HG02623 (cell line): ENCODE data around the gene FGD3.
"Not testable (repeated sequence)": the region's sequence is repeated elsewhere in the genome, so short reads cannot be mapped to it uniquely, and the experiment has no call there.

Experiments
- ATAC-seq: cut with Tn5 transposase; IDR thresholded peaks from one replicate; pipeline ENCODE4 v1.9.1; 2021; ENCODE audit warnings: moderate library complexity; ENCODE audit not compliant: unreplicated experiment

FGD3 gene

DNA sequence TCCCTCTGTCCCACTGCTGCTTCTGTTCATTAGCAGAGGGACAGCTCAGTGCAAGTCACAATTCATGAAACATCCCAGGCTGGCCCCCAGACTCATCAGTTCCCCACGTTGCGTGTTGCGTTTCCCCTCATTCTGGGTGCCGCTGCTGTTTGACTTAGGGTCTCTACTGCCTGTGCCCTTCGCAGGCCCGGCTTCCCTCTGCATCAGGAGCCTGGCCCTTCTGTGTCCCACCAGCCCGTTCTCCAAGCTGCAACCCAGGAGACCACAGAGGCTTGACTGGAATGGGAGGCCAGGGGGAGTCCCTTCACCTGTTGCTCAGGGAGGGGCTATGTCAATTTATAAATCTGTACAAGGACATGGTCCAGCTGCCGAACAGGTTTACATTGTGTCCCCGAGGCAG is 57.2 kb downstream of the FGD3 start:
- no peak for ATAC-seq

DNA sequence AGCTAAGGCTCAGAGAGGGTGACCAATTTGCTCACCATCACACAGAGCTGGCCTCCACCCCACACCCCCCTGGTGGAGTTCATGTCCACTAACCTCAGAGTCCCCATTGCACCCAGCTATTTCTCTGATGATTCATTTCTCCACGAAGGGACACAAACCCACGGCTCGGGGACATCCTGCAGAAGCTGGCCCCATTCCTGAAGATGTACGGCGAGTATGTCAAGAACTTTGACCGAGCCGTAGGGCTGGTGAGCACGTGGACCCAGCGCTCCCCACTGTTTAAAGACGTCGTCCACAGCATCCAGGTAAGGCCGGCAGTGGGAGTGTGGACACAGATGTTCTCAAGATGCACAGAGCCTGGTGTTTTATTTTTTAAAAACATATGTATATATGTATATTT is 58.6 kb downstream of the FGD3 start:
- ATAC-seq, result no peak

DNA sequence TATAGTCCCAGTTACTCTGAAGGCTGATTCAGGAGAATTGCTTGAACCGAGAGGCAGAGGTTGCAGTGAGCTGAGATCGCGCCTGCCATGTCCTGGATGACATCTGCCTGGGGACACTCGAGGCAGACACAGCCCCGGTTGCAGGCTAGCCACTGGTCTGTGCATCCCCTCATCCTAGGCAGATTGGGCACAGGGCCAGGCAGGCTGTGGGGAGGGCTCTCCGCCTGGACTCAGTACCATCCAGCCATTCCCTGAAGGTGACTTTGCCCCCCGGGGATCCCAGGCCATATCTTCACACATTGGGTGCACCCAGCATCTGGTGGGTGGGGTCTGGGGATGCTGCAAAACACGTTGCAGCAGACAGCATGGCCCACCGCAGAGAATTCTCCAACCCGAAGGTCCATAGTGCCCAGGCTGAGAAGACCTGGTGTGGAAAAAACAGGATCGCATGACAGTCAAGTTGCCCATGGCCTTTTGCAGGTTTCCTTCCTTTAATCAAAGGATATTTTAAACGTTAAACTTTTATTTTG is 60.3 kb downstream of the FGD3 start:
- no peak for ATAC-seq

DNA sequence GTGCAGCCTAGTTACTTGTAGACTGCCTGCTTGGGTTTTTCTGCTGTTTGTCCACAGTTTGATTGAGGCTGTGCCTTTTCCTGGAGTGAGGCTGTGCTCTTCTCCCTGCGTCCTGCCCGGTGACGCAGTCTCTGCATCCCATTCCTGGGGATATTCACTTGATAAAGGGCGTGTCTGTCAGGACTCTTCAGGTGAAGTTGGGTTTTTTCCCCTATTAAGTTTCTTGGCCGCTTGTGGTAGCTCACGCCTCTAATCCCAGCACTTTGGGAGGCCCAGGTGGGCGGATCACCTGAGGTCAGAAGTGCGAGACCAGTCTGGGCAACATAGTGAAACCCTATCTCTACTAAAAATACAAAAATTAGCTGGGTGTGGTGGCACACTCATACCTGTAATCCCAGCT is 61.1 kb downstream of the FGD3 start:
- ATAC-seq, result no peak

DNA sequence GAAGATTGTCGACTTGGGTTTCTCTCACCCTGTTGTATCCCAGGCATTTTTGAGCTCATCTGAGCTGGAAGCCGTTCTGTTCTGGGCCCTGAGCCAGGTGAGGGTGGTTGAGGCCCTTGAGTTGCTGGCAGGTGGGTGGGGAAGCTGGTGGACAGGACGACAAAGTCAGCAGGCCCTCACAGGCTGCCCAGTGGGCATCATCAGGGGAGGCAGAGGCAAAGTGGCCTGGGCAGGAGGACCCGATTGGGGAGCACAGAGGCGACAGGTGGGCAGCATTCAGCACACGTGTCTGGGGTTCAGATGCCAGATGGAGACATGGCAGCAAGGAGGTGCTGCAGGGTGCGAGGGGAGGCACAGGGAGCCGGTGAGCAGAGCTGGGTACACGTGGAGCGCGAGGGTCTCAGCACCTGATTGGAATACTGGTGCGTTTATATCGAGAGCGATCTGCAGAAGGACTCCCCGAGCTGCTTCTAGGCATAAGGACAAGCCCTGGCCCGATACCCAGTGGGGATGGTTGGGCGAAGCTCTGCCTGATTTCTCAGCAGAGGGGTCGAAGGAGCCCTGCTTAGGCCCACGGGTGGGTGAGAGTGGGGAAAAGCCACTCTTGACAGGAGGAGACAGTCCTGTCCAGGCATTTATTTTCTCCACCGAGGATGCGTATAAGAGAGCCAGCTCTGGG is 62.2 kb downstream of the FGD3 start:
- no peak for ATAC-seq

DNA sequence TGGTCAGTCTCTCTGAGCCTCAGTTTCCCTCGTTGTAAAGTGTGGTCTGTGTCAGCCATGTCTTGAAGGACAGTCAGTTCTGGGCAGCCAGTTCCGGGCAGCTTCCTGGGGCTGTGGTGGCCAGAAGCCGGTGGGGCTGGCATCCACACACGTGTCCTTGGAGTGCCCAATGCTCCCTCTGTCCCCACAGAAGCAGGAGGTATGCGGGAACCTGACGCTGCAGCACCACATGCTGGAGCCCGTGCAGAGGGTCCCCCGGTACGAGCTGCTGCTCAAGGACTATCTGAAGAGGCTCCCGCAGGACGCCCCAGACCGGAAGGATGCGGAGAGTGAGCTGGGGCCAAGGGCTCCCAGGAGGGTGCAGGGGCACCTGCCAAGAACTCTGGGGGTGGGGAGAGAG is 62.7 kb downstream of the FGD3 start:
- ATAC-seq, result no peak

DNA sequence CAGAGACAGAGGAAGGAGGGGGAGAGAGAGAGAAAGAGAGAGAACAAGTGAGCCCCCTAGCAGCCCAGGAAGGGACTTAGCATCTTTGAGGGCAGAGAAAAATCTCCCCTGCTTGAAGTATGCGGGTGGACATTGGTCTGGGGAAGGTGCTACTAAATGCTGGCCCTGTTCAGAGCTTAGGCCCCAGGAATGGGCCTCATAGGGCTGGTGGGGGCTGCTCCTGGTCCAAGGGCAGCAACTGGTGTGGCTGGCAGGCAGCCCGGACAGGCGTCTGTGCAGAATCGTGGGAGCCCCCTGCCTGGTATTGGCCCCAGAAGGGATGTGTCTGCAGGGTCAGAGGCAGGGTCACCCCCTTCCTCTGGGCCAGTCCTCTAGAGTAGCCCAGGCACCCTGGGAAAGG is 63.4 kb downstream of the FGD3 start:
- ATAC-seq, result no peak

DNA sequence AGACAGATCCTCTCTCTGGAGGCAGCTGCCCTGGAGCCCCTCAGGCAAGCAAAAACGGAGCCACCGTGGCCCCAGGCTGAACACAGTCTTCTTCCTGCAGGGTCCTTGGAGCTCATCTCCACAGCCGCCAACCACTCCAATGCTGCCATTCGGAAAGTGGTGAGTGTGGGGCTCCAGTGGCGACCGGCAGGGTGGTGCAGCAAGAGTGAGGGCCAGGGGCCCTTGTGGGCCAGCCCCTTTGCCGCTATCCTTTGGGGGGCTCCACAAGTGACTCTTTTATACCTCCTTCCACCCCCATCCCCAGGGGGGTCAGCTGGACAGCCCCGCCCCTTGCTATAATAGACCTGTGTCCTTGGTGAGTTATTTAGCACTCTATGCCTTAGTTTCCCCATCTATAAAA is 63.8 kb downstream of the FGD3 start:
- ATAC-seq, result no peak

DNA sequence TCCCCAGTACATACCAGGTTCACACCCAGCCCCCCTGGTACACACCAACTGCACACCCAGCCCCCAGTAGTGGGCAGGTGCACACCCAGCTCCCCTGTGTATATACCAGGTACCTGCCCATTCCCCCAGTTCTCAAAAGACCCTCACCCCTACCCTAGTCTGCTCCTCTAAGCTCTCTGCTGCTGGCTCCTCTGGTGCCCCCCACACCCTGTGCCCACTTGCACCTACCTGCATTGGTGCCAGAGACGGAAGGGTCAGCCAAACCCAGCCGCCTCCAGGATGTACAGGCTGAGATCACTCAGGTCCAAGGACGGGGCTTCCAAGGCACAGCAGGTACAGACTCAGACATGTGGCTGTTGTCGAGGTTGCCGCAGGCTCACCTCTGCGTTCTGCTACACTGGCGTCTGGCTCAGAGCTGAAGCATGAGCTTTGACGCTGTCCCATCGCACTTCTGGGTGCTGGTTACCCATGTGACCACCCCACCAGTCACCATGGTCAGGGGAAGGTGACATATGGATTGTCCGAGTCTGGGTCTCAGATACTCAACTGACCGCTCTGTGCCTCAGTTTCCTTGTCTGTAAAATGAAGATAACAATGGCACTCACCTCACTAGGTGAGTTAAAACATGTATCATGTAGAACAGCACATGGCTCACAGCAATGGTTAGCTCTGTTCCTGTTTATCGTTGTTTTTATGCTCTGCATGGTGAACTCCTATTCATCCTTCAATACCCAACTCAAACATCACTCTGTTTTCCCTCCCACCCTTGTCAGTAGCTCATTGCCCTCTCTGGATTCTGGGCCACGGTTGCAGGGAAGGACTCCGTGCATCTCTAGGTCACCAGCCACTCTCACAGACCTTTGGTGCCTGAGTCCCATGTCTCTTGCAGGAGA is 65.9 kb downstream of the FGD3 start:
- no peak for ATAC-seq

DNA sequence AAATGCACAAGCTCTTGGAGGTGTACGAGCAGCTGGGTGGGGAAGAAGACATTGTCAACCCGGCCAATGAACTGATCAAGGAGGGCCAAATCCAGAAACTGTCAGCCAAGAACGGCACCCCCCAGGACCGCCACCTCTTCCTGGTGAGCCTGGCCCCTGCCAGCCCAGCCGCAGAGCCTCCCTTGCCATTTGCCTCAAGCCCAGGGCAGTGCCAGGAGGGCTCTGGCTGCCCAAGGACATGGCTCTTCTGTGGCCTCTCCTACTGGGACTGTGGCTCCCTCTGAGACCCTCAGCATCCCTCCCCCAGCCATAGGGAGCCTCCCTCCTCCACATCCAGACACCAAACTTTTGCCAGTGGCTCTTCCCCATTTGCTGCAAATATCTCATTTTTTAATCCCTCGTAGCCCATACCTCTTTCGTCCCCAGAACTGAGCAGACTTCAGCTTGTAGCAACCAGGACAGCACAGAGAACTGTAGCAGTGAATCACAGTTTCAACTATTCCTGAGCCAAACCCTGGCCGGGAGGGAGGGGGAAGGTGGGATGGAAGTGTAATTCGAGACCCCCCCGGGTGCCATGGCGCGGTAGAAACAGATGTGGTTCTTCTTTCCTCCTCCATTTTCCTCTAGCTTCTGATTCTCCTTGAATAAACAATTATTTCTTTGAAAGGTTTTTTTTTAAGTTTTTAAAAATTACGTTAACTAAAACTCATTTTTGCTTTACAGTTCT is 66.7 kb downstream of the FGD3 start:
- ATAC-seq, result no peak

DNA sequence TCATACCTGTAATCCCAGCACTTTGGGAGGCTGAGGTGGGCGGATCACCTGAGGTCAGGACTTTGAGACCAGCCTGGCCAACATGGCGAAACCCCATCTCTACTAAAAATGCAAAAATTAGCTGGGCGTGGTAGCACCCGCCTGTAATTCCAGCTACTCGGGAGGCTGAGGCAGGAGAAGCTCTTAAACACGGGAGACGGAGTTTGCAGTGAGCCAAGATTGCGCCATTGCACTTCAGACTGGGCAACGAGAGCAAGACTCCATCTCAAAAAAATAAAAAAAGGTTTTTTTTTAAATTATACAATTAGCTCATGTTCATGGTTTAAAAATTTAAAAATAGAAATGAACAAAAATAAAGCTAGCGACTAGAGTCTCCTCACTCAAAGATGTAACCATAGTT is 67.9 kb downstream of the FGD3 start:
- ATAC-seq, result not testable (repeated sequence)

DNA sequence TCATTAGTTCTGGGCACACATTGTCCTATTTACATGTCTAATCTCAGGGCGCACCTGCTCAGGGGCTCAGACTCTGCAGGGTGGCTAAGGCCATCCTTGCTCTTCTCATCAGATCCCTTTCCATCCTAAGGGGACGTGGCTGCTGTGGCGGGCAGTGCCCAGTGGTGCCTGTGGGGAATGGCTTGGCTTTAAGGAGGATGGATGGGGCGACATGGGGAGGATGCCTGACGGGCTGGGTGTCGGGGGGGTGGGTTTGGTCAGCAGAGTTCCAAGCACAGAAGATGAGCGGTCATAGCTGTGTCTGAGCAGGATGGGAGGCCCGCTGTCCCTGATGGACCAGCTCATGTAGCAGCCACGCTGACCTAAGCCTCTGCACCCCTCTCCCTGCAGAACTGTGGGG is 70.3 kb downstream of the FGD3 start:
- ATAC-seq, result no peak

DNA sequence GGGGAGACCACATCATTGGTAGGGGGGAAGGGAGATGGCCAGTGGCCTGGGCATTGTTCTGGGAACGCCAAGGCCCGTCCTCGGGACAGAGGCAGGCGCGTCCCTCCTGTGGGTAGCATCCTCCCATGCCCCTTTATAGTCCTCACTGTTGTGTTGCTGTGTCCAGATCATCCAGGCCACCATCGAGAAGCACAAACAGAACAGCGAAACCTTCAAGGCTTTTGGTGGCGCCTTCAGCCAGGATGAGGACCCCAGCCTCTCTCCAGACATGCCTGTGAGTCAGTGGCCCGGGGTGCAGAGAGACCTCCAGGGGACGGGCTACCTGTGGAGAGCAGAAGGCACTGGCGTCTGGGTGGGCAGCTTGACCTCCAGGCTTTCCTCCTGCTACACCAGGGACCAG is 72.8 kb downstream of the FGD3 start:
- no peak for ATAC-seq

DNA sequence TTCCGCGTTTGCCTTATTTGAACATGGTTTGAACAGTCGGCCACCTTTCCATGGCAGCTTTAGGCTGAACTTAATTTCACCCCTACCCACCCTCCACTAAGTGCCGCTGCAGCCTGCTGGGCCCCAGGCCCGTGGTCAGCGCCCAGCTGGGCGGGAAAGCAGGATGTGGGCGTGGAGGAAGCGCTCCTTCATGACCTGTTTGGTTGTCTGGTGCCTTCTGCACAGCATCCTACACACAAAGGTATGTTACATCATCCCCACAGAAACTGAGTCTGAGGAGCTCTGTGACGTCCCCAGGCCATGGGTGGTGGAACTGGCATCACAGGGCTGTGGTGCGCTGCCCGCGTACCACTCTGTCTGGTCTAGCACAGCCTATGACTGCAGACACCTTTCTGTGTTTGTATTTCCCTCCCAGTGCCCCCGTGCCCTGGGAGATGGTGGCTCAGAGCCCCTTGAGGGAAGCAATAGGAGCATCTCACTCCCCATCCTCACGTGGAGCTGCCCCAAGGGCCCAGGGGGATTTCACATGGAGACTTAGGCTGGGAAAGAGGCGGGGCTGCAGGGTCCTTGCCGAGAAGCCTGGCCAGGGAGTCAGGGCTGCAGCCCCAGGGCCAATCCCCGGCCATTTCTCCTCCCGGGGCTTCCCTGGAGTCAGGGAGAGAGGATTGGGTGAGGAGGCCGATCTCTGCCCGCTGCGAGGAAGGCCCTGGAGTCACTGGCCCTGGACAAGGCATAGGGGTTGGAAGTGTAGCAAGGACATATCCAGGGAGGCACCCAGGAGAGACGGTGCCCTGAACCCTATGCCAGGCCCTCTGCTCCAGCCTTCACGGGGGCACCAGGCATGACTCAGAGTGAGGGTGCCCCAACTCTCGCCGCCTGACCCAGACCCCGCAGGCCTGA is 73.7 kb downstream of the FGD3 start:
- ATAC-seq, result no peak

DNA sequence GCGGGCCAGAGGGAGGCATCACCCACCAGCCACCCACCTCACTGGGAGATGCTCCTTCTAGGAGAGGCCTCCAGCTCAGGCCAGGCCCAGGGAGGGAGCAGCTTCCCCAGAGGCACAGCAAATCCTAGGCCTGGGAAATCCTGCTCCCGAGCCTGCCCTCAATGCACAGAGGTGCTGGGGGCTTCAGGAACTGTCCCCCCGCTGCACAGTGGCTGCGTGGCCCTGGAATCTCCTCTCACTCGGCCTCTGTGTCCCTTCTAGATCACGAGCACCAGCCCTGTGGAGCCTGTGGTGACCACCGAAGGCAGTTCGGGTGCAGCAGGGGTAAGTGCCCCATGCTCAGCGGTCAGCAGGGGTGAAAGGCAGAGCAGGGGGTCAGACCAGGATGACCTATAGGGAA is 74.7 kb downstream of the FGD3 start:
- ATAC-seq, result no peak

DNA sequence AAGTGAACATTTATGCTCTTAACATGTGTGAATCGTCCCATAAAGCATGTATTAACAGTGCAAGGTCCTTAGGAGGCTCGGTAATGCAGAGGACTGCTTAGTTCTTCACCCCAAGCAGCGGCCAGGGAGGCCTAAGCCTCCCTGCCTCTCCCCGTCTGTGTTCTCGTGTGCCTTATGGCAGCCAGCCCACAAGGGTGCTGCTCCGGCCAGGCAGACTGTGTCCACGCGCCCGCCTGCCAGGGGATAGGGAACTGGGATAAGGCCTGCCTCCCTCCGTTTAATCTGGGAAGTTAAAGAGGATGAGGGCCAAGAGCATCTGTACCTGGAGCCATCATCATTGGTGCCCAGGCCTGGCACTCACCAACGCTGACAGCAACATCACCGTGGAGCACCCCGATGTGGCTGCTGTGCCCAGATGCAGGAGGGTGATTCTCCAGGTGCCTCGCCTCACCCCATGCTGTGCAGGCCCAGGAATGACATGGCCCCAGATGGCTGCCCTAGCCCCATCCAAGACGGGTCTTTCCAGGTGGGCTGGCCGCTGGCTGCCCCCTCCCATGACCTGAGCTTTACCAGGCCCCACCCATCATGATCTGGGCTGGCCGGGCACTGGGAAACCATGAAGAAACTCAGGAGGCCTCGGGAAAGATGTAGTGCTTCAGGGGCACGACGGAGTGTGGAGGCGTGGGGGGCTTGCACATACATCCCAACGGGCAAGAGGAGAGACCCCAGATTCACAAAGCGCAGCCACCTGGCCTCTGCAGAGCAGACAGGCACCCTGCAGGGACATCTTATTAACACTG is 75.6 kb downstream of the FGD3 start:
- ATAC-seq, result no peak

DNA sequence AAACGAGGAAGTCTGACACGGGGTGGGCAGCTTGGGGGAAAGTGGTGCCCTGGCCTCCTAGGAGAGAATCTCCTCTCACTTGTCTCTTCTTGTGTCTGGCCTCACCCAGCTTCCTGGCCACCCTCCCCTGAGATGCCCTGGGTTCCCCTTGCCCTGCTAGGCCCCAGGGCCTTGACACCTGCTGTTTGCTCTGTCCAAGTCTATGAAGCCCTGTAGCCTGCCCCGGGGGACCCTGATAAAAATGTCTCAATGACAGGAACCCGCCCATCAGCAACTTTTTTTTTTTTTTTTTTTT is 76.1 kb downstream of the FGD3 start:
- ATAC-seq, result no peak

DNA sequence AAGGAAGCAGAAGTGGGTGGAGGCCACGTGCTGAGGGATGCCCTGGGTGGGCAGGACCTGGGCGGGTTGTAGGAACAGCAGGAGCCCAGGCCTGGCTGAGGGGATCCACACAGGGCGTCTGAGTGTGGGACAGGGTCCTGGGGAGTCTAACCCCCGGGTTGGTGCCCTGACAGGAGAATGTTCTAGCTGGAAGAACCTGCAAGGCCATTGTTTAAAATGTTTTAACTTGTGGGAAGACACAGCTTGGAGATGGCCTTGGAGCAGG is 77.3 kb downstream of the FGD3 start:
- ATAC-seq, result no peak

DNA sequence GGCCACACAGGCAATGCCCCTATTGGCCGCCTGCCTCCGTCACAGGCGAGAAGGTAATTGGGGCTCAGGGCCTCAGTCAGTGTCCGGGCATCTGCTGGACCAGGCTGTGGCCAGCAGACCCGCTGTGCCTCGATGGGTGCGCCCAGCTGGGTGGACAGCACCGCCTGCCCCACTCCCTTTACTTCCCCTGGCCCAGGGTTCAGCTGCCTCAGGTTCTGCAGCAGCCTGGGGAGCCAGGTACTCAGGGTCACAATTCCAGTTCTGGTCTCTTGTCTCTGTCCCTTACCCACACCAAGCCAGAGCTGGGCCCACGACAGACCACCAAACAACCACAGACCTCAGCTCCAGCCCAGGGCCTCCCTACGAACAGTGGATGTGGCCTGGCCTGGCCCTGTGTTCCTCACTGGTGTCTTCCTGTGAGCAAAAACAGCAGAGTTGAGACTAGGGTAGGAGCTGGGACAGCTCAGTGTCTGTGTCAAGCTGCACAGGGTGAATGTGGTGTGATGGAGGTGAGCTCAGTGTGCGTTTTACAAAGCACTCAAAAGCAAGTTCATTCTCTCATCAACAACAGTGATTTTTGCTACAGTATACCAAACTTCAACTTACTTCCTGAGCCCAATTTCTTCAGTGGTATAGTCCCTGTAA is 77.8 kb downstream of the FGD3 start:
- ATAC-seq, result no peak

DNA sequence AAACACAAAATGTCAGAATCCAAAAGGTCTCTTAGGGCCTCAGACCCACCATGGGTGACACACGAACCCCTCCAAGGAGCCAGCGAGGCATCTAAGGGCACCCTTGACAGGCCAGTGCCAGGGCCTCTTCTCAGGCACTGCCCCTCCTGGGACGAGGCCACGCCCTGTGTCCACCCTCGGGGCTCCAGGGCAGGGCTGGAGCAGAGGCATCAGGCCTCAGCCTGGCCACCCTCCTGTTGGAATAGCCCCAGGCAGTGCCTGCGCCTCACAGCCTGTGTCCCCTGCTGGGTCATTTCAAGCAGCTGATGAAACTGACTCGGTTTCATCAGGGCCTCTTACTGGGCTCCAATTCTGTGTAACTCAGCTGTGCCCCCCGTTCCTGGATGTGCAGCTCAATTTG is 78.4 kb downstream of the FGD3 start:
- no peak for ATAC-seq
